Measurements from ENCODE around the gene TNNI2. TPM values are rescaled to one million over a fixed set of nuclear protein-coding genes. Genes with fewer than 3 reads are reported as not detected.

The TNNI2 gene
- total RNA-seq, 2 experiments from 2014 or later = 0.50 TPM; not detected in 1

- Histone ChIP-seq H3K4me3 (ENCODE audit: low read length) (no peak overlapping the region), H3K27ac (ENCODE audit: low read depth in 1 of 2, low read length in 2 of 2) (no peak overlapping the region), H3K9me3 (ENCODE audit: control insufficient read depth in 1 of 2, insufficient read depth in 1 of 2, low read length in 2 of 2) (no peaks in the 10 kb centered on the region), H3K4me1 (ENCODE audit: insufficient read depth, low read length) (peaks cover 71% of the 10 kb centered on the region), H3K27me3 (ENCODE audit: control insufficient read depth in 1 of 2, insufficient read depth in 2 of 2, low read length in 2 of 2) (no peaks in the 10 kb centered on the region), H3K36me3 (ENCODE audit: insufficient read depth, low read length) (no peaks in the 10 kb centered on the region)
- DNase-seq = peak in 1 of 14 experiments; percentile 32
- no peak for TF ChIP-seq CTCF (IDR thresholded peaks at IDR 0.05)
- no peaks in the 10 kb centered on the region for H3K9me3 Mint-ChIP-seq
- POLR2A ChIA-PET = interaction anchor here (1.5 to 3.3 kb wide), 3 partner anchors 8 to 40 kb away, joined by 3 to 15 read pairs (median 6); partner anchors contain the start of gene LSP1
- no peaks in the 10 kb centered on the region for H3K36me3 Mint-ChIP-seq (ENCODE audit: low read depth)
- intact Hi-C loops (cut with DNase I, micrococcal nuclease) = no loop called here
- H3K27me3 Mint-ChIP-seq = no peaks in the 10 kb centered on the region
- no peak for ATAC-seq (ENCODE audit: poor library complexity)
- no peak overlapping the region for H3K27ac Mint-ChIP-seq
- H3K4me3 Mint-ChIP-seq = peak overlapping the region; percentile 34
- H3K4me1 Mint-ChIP-seq (ENCODE audit: low read depth) = peaks cover 45% of the 10 kb centered on the region
- CTCF ChIA-PET = no interaction called here
Measured at GRCh38 chr11:1842149-1843097, 3.6 kb downstream of the TNNI2 start.

DNA sequence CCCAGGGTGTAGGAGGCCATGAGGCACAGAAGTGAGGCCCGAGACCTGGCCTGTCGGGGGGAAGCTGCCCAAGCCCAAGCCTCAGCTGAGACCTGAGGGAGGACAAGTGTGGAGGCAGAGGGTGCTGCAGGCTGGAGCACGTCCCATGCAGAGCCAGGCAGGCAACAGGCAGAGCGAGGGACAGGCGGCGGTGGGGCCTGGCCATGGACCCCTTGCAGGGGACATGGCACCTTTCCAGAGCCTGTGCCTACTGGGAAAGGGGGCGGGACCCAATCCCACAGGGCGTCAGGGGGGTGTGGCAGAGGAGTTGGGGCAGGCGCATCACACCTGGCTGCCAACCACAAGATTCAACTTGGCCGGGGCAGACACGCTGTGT lies 4.3 kb downstream of the TNNI2 start:
- Mint-ChIP-seq H3K27ac (peak overlapping the region; percentile 90), H3K4me1 (ENCODE audit: low read depth) (peaks cover 41% of the 10 kb centered on the region)

GRCh38 chr11:1843796-1844195 lies 5.0 kb downstream of the TNNI2 start:
- ChIA-PET CTCF (no interaction called here), POLR2A (interaction anchor here (1.5 to 3.3 kb wide), 2 partner anchors 9 to 39 kb away, joined by 3 to 15 read pairs; partner anchors contain the start of gene LSP1)
- DNase-seq (no peak), ATAC-seq (ENCODE audit: poor library complexity) (no peak)
- intact Hi-C loops (cut with DNase I, micrococcal nuclease) = no loop called here
- TF ChIP-seq CTCF (IDR thresholded peaks at IDR 0.05) = no peak
- H3K4me3 ChIP-seq (ENCODE audit: low read length) = peak overlapping the region; percentile 41
- no peaks in the 10 kb centered on the region for H3K27me3 ChIP-seq (ENCODE audit: control insufficient read depth in 1 of 2, insufficient read depth in 2 of 2, low read length in 2 of 2)
- Mint-ChIP-seq H3K27me3 (no peaks in the 10 kb centered on the region), H3K36me3 (ENCODE audit: low read depth) (no peaks in the 10 kb centered on the region), H3K4me1 (ENCODE audit: low read depth) (peaks cover 47% of the 10 kb centered on the region), H3K27ac (peak overlapping the region; percentile 90), H3K9me3 (no peaks in the 10 kb centered on the region), H3K4me3 (peak overlapping the region; percentile 74)
- no peaks in the 10 kb centered on the region for H3K36me3 ChIP-seq (ENCODE audit: insufficient read depth, low read length)
- H3K27ac ChIP-seq (ENCODE audit: low read depth in 1 of 2, low read length in 2 of 2) = peak overlapping the region in 1 of 2 donors; percentile 13
- peaks cover 72% of the 10 kb centered on the region for H3K4me1 ChIP-seq (ENCODE audit: insufficient read depth, low read length)
- H3K9me3 ChIP-seq (ENCODE audit: control insufficient read depth in 1 of 2, insufficient read depth in 1 of 2, low read length in 2 of 2) = no peaks in the 10 kb centered on the region

More for the DNA sequence above, 4.3 kb downstream of the TNNI2 start:
- ATAC-seq (ENCODE audit: poor library complexity) = no peak
- ChIA-PET POLR2A (interaction anchor here (1.5 to 3.3 kb wide), 3 partner anchors 8 to 39 kb away, joined by 3 to 15 read pairs (median 6); partner anchors contain the start of gene LSP1), CTCF (no interaction called here)
- H3K9me3 ChIP-seq (ENCODE audit: control insufficient read depth in 1 of 2, insufficient read depth in 1 of 2, low read length in 2 of 2) = no peaks in the 10 kb centered on the region
- H3K4me3 ChIP-seq (ENCODE audit: low read length) = no peak overlapping the region
- intact Hi-C loops (cut with DNase I, micrococcal nuclease) = no loop called here
- H3K27me3 Mint-ChIP-seq = no peaks in the 10 kb centered on the region
- H3K4me3 Mint-ChIP-seq = peak overlapping the region; percentile 34
- H3K9me3 Mint-ChIP-seq = no peaks in the 10 kb centered on the region
- no peaks in the 10 kb centered on the region for H3K27me3 ChIP-seq (ENCODE audit: control insufficient read depth in 1 of 2, insufficient read depth in 2 of 2, low read length in 2 of 2)
- TF ChIP-seq CTCF (IDR thresholded peaks at IDR 0.05) = no peak
- H3K27ac ChIP-seq (ENCODE audit: low read depth in 1 of 2, low read length in 2 of 2) = no peak overlapping the region
- H3K4me1 ChIP-seq (ENCODE audit: insufficient read depth, low read length) = peaks cover 71% of the 10 kb centered on the region
- no peak for DNase-seq
- H3K36me3 ChIP-seq (ENCODE audit: insufficient read depth, low read length) = no peaks in the 10 kb centered on the region
- no peaks in the 10 kb centered on the region for H3K36me3 Mint-ChIP-seq (ENCODE audit: low read depth)
